Measurements from ENCODE around the gene RNF5. TPM values are rescaled to one million over a fixed set of nuclear protein-coding genes. Genes with fewer than 3 reads are reported as not detected.

The RNF5 gene
- total RNA-seq, 1 experiment from 2014 or later = 85.4 TPM

- H3K9me3 Mint-ChIP-seq (ENCODE audit: low read depth, unreplicated experiment) = no peaks in the 10 kb centered on the region
- H3K4me1 Mint-ChIP-seq (ENCODE audit: low read depth, unreplicated experiment) = no peaks in the 10 kb centered on the region
- intact Hi-C loops (cut with micrococcal nuclease; ENCODE audit: unreplicated experiment) = no loop called here
- no peak for DNase-seq
- no peaks in the 10 kb centered on the region for H3K27me3 Mint-ChIP-seq (ENCODE audit: unreplicated experiment)
- CTCF ChIA-PET = no interaction called here
- no peak for TF ChIP-seq CTCF (IDR thresholded peaks at IDR 0.05; ENCODE audit: unreplicated experiment)
- no peak overlapping the region for H3K27ac Mint-ChIP-seq (ENCODE audit: unreplicated experiment)
- H3K4me3 Mint-ChIP-seq (ENCODE audit: low read depth, unreplicated experiment) = no peak overlapping the region
- no TSS peak for BruUV-seq (replicated peaks)
- peaks cover 30% of the 10 kb centered on the region for H3K36me3 Mint-ChIP-seq (ENCODE audit: insufficient read depth, unreplicated experiment)
These were observed 14.5 kb upstream of the RNF5 start for GRCh38 chr6:32163559-32164258.

DNA sequence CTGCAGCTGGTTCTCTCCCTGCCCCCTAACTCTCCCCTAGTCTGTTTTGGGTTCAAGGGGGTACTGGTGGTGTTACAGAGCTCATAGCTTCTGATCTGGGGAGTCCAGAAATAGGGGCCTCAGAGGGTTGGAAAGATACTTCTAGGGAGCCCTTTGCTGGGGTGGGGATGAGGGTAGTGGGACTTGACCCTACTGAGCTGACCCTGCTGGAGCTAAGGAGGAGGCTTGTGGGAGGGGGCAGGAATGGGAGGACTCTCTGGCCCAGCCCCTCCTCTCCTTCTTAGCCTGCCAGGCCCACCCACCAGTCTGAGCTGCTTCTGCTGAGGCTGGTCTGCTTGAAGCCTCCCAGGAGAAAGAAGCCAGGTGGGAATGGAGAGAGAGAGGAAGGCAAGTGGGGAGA is 13.9 kb upstream of the RNF5 start, which contains the start of gene EGFL8:
TSS of gene EGFL8 (plus strand) at position 301 of the 400 bp plus-strand sequence. CDS start 1,571 bp downstream, outside the sequence.
- CTCF ChIA-PET = interaction anchor here (0.5 kb wide), 1 partner anchor 63 kb away, joined by 6 read pairs; no protein-coding TSS in a partner anchor
- no peaks in the 10 kb centered on the region for H3K4me1 Mint-ChIP-seq (ENCODE audit: low read depth, unreplicated experiment)
- TF ChIP-seq CTCF (IDR thresholded peaks at IDR 0.05; ENCODE audit: unreplicated experiment) = no peak
- H3K27me3 Mint-ChIP-seq (ENCODE audit: unreplicated experiment) = no peaks in the 10 kb centered on the region
- H3K36me3 Mint-ChIP-seq (ENCODE audit: insufficient read depth, unreplicated experiment) = peaks cover 31% of the 10 kb centered on the region
- no peak within 1 kb of the TSS for H3K4me3 Mint-ChIP-seq (ENCODE audit: low read depth, unreplicated experiment)
- no peaks in the 10 kb centered on the region for H3K9me3 Mint-ChIP-seq (ENCODE audit: low read depth, unreplicated experiment)
- H3K27ac Mint-ChIP-seq (ENCODE audit: unreplicated experiment) = no peak within 1 kb of the TSS
- no TSS peak for BruUV-seq (replicated peaks)
- intact Hi-C loops (cut with micrococcal nuclease; ENCODE audit: unreplicated experiment) = no loop called here
- DNase-seq = no peak

DNA sequence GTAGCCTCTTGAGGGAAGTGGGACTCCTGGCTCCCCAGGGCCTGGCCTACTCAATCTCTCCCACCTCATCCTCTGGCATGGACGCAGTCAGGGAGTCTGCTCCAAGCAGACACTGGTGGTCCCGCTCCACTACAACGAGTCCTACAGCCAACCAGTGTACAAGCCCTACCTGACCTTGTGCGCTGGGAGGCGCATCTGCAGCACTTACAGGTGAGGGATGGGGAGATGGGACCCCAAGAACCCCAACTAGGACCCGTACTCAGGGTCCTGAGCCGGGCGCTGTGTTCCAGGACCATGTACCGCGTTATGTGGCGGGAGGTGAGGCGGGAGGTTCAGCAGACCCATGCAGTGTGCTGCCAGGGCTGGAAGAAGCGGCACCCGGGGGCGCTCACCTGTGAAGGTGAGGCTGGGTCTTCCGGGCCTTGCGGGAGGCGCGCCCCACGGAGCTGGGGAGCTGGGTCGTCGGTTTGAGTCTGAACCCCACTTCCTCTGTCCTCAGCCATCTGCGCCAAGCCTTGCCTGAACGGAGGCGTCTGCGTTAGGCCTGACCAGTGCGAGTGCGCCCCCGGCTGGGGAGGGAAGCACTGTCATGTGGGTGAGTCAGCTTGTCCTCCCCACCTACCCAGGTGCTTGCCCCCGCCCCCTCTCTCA is 11.7 kb upstream of the RNF5 start:
- Mint-ChIP-seq H3K4me3 (ENCODE audit: low read depth, unreplicated experiment) (no peak overlapping the region), H3K27ac (ENCODE audit: unreplicated experiment) (no peak overlapping the region), H3K36me3 (ENCODE audit: insufficient read depth, unreplicated experiment) (peaks cover 44% of the 10 kb centered on the region), H3K9me3 (ENCODE audit: low read depth, unreplicated experiment) (no peaks in the 10 kb centered on the region), H3K4me1 (ENCODE audit: low read depth, unreplicated experiment) (no peaks in the 10 kb centered on the region), H3K27me3 (ENCODE audit: unreplicated experiment) (no peaks in the 10 kb centered on the region)
- BruUV-seq (replicated peaks) = no TSS peak
- intact Hi-C loops (cut with micrococcal nuclease; ENCODE audit: unreplicated experiment) = no loop called here
- CTCF ChIA-PET = no interaction called here
- DNase-seq = no peak
- TF ChIP-seq CTCF (IDR thresholded peaks at IDR 0.05; ENCODE audit: unreplicated experiment) = peak; percentile 18

- Mint-ChIP-seq H3K4me3 (ENCODE audit: low read depth, unreplicated experiment) (no peak overlapping the region), H3K4me1 (ENCODE audit: low read depth, unreplicated experiment) (no peaks in the 10 kb centered on the region), H3K27me3 (ENCODE audit: unreplicated experiment) (no peaks in the 10 kb centered on the region), H3K9me3 (ENCODE audit: low read depth, unreplicated experiment) (no peaks in the 10 kb centered on the region), H3K27ac (ENCODE audit: unreplicated experiment) (no peak overlapping the region), H3K36me3 (ENCODE audit: insufficient read depth, unreplicated experiment) (peaks cover 44% of the 10 kb centered on the region)
- no peak for DNase-seq
- BruUV-seq (replicated peaks) = no TSS peak
- CTCF ChIA-PET = interaction anchor here (0.7 kb wide), 1 partner anchor 337 kb away, joined by 3 read pairs; no protein-coding TSS in a partner anchor
- intact Hi-C loops (cut with micrococcal nuclease; ENCODE audit: unreplicated experiment) = no loop called here
- TF ChIP-seq CTCF (IDR thresholded peaks at IDR 0.05; ENCODE audit: unreplicated experiment) = peak; percentile 5
These were observed 10.9 kb upstream of the RNF5 start for GRCh38 chr6:32167154-32167760.

All from Calu3 (cell line).